Dermis microvascular lymphatic vessel endothelial cell (primary cell): ENCODE results near the gene SATB2. TPM values are rescaled to one million over a fixed set of nuclear protein-coding genes. Genes with fewer than 3 reads are reported as not detected.

Experiments used
- DNase-seq, 2 donors: peaks; one replicate each; pipeline versions ENCODE4 v3.0.0 to v3.0.0-alpha.2; 2010; ENCODE audit warnings: low read depth in 2 of 2
- total RNA-seq: library from RNA; depleted of rRNA; stranded (reverse); fragments of >200 nt; gene quantifications from 2 replicates; pipeline ENCODE4 v1.2.1, GENCODE V29; 2014

The SATB2 gene
- 0.26 and 0.76 TPM in 2 replicates for total RNA-seq

DNA sequence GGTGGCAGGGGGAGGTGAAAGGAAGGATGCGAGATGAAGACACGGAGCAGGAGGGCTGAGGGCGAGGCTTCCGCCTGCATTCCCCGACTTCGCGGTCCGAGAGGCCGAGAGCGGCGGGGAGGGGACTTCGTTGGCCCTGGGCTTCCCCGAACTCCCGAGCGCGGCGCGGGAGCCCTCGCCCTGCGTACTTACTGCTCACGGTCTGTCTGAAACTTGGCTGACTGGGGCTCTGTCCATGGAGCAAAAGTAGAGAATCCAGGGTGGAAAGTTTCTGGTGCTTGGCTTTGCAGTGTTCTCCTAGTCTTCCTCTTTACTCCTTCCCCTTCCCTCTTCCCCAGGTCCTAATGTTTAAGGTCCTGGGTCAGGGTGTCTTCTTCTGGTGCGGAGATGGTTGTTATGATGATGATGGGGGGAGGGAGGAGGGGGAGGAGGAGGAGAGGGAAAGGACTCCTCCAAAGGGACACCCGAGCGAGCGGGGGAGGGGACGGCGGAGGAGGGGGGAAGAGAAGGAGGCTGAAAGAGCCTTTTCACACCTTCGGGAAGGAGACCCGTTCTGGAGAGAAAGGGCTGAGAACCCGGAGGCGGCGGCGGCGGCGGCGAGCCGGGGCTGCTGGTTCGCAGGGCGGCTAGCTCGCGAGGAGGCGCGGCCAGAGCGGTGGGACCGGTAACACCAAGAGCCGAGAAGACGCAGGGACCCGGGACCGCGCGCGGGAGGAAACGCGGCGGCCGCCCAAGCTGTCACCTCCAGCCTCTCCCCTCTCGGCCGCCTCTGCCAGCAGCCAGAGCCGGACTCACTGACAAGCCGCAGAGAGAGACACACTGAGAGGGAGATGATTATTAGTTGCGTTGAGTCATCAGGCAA lies at the start of gene SATB2:
Gene SATB2 (minus strand): TSS at position 793 of the 862 bp plus-strand sequence. CDS start 1,902 bp downstream, outside the sequence.
- peak in 1 of 2 donors; percentile 48 for DNase-seq

DNA sequence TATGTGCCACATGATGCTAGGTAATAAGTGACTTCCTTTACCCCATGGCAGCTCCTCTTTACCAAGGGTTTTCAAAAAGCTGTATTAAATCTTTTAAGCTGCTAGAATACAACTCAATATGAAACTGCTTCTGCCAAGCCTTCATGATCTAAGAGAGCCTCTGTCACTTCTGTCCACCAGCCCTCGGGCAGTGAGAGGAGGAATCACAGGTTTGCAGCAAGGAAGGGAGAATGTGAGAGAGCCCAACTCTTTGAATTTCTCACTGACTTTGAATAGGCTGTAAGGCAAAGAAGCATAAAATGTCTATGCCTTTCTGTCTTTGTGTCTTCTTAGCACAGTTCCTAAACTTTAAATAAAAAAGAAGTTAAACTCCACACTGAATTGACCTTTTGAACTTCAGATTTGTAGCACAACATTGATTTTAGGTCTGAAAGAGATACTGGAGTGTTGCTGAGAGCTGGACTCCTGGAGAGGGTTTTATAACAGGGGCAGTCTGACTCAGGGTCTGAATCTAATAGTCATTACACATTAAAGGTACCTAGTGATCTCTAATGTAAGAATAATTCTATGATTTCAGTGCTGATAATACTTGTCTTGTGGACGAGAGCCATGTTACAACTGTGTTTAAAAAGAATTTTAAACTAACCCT lies 48.1 kb upstream of the SATB2 start:
- no peak for DNase-seq

DNA sequence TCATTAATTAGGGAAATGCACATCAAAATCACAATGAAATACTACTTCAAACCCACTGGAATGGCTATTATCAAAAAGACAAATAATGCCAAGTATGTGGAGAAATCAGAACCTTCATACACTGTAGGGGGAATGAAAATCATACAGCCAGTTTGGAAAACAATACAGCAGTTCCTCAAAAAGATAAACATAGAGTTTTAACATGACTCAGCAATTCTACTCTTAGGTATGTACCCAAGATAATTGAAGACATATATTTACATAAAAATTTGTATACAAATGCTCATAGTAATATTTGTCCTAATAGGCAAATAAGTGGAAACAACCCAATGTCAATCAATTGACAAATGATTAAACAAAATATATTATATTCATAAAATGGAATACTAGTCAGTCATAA lies 45.4 kb upstream of the SATB2 start:
- no peak for DNase-seq

DNA sequence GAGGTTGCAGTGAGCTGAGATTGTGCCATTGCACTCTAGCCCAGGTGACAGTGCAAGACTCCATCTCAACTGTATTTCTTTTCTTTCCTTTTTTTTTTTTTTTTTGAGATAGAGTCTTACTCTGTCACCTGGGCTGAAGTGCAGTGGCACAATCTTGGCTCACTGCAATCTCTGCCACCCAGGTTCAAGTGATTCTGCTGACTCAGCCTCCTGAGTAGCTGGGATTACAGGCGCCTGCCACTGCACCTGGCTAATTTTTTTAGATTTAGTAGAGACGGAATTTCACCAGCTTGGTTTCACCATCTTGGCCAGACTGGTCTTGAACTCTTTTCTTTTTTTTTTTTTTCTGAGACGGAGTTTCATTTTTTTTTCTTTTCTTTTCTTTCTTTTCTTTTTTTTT lies 41.3 kb upstream of the SATB2 start:
- no peak for DNase-seq

DNA sequence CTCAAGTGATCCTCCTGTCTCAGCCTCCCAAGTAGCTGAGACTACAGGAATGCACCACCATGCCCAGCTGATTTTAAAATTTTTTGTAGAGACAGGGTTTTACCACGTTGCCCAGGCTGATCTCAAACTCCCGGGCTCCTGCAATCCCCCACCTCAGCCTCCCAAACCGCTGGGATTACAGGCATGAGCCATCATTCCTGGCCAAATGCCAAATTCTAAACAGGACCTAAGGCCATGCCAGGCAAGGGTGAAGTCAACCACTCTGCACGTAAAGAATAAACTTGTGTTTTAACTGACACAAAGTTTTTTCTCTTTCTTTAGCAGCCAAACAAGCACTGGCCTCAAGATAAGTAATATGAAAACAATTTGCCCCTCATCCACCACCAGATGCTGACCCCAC lies 37.4 kb upstream of the SATB2 start:
- no peak for DNase-seq

DNA sequence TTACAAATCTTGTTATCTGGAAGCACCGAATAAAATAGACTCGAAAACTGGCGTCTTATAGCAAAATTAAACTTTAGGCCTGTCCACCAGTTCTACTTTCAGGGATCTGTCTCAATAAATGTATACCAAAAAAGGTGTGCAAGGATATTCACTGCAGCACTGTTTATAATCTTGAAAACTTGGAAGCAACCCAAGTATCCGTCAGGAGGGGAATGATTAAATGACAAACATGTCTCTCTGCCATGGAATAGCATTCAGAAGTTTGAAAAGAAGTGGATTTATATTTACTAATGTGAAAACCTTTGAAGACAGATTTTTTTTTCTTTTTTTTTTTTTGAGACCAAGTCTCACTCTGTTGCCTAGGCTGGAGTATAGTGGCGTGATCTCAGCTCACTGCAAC lies 32.3 kb upstream of the SATB2 start:
- no peak for DNase-seq

DNA sequence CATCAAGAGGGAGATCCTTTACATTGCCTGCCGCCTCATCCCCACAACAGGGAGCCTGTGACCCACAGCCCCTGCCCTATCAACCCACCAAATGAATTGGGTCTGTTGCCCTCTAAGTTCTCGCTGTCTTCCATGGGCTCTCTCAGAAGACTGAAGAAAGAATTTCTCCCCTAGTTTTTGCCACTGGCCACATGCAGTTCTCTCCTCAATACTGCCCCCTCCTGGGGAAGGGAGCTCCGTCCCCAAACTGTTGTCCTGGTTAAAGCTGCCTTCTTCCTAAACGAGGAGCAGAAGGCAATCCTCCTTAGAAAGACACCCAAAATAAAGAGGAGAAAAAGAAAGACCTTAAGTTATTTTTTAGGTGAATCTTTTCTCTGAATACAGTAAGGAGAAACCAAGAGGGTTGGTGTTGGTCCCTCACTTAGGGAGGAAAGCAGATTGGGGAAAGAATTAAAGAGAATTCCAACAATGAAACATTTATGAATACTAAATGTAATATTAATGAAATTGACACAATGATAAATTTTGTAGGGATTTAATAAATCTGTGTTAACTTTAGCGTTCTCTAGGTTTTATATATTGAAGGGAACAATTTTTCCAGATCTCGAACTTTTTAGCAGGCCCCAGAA lies 31.1 kb upstream of the SATB2 start:
- DNase-seq: peak; percentile 6 to 53

DNA sequence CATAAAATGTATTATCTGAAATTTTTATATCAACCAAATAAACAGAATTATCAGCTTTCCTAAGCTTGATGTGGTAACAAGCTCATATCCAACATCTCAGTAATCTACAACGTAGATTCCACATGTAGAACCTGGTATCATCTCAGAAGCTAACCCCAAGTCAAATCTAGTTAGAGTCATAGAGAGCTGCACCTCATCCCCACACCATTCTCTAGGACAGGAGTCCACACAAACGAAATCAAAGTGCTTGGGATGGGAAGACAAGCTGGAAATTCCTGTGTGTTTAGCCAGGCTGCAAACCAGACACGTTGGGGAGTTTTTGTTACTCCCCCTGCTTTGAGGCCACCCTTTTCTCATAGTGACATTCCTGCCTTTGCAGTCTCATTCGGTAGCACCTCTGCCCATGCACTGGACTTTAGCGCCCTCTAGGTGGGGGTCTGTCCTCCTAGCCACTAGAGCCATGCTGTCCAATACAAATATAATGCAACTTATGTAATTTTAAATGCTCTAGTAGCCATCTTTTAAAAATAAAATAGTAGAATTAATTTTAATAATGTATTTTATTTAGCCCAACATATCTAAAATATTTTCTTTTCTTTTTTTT lies 28.1 kb upstream of the SATB2 start:
- peak; percentile 23 to 60 for DNase-seq

DNA sequence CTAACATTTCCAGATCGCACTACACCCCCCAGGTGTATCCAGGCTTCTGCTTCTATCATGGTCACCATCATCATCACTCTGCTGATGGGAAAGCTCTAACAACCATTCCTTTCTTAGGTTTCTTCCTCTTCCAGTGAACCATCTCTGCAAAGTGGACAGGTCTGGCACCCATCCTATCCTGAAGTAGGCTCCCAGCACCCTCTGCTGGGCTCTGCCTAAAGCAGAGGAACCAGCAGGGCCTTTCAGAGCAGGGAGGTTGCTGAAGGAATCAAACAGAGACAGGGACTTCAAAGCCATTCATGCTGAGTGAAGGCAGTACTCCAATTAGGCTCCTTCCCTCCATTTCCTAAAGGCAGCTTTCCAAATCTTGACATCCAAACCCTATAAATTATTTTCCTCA lies 27.2 kb upstream of the SATB2 start:
- DNase-seq: no peak

DNA sequence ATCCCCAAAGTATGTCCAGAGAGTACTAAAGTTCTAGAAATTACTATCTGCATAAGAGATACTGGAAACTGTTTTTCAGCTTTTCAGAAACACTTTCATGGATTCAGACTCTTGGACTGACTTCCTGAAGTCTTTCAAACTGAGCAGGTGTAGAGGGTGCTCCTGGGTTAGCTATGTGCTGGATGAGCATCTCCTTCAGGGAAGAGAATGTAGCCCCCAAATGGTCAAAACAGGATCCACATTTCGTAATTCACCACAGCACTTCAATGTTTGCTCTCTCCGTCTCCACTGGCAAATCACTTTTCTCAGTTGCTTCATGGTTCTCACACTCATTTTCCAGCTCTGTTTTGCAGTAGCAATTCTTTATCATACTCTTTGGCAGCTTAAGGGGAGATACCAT lies 23.2 kb upstream of the SATB2 start:
- no peak for DNase-seq

DNA sequence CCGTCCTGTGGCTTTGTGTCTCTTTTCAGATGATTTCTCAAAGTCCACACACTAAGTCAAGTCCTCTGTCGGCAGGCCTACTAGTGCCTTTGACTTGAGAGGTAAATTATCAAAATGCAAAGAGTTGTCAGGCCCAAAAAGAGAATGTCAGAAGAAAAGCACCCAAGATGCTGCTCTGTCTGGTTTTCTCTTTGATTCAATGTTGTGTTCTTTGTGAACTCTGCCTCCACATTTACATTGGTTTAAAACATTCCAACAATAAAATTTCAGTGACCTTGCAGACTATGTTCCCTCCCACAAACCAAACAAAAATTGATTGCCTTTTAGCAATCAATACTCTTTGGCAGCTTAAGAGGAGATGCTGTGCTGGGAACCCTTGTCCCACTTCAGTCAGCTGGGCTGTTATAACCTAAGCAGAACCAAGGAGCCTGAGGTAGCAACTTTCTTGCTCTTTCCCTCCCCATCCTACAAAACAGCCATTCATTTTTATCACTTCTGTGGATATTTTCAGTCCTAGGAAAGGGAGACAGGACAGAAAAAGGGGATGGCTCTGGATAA lies 19.6 kb upstream of the SATB2 start:
- DNase-seq: no peak

DNA sequence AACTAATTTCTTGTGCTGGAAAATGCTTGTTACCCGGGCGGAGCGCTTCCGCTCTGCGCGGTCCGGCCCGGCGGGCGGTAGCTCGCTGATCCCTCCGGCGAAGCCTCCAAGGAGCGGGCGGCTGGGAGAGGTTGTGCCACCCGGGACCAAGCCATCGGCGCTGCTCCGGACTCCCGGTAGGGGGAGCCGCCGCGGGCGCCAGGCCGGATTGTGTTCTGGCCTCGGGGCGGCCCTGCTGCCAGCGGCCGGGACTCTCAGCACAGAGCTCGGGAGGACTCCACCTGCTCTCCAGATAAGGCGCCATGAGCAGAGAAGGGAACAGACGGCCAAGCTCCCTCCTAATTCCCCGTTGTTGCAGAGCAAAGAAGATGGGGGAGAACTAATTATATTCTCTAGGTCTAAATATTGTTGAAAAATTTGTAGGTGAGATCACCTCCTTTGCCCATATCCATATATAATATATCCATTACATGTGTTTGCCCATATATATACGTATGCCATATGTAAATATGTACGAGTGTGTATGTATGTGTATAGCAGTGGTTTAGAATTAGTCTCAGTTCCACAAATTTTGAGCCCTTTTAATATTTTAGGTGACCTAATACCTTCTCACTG lies 13.8 kb upstream of the SATB2 start:
- DNase-seq: peak in 1 of 2 donors; percentile 47

DNA sequence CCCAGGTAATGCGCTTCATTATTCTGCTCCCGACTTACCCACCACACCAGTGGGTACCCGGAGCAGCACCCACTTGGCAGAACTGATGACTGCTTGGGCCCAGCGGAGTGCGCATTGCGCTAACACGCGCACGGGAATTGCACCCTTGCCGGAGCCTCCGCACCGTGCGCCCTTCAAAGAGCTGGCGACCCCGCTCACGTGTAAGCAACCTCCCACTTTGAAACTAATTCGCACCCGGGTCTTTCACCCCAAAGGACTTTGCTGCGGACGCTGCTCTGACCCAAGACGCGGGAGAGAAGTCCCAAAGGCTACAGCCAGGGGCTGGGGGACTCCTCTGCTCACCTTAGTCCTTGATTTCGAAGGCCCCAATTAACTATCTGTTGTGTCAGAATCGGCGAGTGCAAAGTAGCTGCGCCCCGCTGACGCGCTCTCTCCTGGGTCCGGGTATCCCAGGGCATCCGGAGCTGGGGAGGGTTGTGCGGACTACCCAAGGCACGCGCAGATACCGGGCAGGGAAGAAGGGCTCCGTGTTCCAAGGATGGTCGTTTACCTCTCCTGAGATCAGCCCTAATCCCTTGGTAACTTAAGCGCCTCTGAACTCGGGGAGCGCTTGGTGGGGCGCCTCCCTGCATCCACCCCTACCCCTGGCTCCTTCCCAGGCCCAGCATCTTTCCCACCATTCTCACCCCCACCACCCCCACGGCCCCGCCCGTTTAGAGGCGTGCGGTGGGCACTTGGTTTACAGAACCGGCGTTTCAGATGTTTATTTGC lies 13.1 kb upstream of the SATB2 start:
- no peak for DNase-seq

DNA sequence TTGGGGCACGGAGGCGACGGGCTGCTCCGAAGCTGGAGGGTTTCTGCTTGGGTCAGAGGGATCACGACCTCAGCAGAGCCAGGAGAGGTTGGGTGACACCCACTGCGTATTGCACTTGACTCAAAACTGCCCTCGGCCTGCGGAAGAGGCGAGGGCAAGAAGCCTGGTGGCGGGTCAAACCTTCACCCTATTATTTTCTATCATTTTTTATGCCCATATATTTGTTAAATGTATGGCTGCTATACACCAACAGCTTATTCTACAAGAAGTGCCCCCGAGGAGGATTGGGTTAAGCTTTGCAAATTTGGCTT lies 12.6 kb upstream of the SATB2 start:
- no peak for DNase-seq

DNA sequence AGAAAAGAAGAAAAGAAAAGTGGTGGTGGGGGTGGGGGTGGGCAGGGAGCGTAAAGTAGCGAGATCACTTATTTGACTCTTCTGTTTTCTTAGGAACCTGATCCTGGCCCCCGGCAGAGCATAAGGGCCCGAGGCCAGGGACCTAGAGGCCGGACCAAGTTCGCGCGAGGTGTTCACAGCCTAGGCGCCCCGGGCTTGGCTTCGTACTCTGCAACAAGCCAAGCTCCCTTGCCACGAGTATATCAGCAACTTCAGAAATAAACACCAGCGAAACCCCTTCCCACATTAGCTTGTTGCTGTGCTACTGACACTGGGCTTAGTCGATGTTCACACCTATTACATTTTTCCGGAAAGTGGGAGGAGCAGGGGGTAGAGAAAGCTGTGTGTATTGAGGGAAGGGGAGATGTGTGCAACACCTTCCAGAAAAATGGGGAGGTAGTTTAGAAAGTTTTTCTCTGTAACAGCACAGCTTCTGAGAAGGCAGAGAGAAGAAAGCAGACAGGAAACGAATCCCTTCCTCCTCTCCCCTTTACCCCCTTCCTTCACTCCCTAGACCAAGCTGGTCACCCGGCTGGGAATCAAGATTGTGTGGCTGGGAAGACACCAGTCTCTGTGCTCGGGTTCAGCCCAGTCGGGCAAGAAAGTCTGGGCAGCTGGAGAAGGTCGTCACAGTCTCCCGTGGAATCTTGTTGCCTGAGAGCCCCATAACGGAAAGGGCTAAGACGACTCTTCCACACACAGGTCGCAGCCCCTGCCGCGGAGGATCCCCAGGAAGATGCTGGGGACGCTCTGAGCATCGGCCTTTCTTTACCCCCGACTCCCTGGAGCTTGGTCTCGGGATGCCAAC lies 12.0 kb upstream of the SATB2 start:
- DNase-seq: no peak

DNA sequence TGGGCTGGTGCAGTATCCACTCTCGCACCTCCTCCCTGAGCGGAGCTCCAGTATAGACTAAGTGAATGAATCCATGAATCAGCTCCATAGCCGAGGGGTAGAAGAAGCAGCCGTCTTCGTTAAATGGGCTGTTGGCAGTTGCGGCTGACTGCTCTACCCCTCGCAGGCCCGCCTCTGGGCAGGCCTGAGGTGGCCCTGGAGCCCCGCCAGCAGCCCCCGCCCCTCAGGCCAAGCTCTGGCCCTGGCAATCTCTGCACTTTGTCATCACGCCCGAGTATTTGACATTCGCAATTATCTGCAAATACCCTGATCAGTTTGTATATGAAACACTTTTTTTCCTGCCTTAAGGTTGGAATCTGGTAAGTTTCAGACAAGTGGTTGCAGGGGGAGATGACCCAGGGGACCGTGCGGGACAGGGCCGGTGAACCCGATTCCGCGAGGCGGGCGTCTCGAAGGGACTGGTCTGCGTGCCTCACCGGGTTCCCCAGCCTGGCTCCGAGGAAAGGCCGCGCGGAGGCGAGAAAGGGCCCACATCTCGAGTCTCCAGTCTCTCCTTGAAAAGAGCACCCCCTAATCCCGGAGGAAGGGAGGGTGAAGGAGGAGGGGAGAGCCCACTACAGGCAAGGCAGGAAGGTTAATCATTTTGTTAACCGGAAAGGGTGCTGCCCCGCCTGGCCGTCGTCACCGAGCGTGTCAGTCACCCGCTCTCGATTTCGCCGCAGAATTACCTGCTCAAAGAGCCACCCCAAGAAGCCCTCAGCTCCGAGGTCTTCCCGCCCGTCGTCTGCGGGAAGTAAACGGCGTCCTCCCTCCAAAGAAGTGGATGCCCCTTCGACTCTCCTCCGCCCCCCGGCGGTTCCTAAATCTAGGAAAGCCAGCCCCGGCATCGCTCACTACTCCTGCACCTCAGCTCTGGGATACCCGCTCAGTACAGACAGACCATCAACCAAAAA lies 11.1 kb upstream of the SATB2 start:
- DNase-seq: no peak

DNA sequence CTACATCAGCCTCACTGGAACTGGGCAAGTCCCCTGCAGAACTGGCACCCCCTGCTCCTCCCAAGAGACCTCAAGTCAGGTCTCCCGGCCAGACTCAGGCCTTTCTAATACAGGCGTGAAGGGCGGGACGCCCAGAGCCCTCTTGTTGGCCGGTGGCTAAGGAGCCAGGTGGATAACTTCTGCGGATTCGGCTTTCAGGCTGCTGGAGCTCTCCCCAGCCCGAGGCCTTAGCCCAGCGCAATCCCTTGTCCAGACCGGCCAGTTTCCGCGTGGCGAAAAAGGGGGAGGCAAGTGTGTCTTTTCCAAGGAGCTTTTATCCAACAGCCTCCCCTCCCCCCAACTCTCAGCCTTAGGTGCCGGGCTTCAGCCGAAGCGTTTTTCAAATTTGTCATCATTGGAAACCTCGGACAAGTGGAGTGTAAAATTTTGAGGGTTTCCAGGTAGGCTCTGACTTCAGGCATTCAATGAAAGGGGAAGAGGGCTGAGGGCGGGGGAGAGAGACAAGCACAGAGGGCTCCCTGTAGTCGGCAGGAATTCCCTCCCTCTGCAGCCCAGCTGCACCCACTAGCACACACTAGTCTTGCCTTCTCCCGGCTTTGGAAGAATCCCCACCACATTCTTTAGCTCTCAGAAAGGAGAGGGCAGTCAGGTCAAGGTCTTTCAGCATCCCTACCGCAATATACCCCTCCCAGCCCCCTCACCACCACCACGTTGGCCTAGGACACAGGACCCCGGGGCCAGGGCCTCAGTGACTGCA lies 9.5 kb upstream of the SATB2 start:
- DNase-seq: no peak

DNA sequence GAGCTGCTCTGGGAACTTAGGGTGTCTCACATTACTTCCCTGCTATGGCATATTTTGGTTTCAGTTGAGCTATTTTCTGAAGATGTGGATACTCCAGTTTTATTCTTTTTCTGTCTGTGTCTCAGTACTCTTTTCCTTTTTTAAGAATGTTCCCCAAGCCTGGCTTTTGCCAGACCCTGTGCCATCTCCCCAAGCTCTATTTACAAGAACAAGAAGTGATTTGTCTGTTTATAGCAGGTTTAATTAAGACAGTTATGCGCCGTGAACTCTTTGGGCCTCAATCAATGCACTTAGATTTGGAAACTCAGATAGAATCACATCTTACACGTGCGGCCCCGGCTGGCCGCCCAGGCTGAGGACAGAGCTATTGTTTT lies 8.9 kb upstream of the SATB2 start:
- no peak for DNase-seq
